GM20431 (cell line): ENCODE data around the gene MACC1.

Experiments
- in situ Hi-C: fragments of 300-500 bp; cut with MseI, MboI; formaldehyde crosslinking; loops from one replicate; pipeline ENCODE4 v1.15.0; 2020; ENCODE audit warnings: low sequenced_read_pairs; ENCODE audit not compliant: unreplicated experiment

Gene MACC1

DNA sequence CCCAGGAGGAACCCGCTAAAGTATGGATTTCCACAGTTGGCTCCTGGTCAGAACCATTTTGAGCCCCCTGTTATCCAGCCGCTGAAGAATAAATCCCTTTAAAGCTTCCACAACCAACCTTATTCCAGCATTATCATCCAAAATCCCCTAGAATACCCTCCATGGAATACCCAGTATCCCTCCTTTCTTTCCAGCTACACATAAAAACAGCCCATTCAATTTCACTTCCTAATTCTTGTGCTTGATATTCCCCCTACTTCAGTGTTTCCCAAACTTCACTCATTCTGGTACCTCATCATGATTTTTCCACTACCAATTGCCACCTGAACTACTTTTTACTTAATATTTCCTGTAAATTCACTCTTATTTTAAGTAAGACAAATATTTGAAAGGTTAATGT, 3.1 kb downstream of the MACC1 start:
- in situ Hi-C loops, result loop anchor here (25.0 kb wide), 1 partner anchor 98 kb away; no protein-coding TSS in a partner anchor

GRCh38 chr7:20213378-20213777, 3.8 kb downstream of the MACC1 start:
- in situ Hi-C loops, result loop anchor here (25.0 kb wide), 1 partner anchor 99 kb away; no protein-coding TSS in a partner anchor

DNA sequence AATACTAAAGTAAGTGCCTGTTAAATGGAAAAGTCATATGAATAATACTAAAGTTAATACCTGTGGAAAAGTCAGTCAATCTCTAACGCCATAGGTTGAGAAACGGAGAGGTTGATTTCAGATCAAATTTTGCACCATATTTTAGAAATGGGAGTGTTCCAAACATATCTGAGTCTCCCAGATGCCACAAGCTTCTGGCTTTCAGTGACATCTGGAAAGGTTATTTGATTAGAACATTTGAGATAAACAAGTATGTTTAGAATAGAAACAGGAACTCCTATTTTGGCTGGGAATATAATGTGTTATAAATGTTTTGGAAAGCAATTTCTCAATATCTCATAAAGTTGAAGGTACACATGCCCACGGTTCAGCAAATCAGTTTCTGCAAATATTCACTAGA, 5.8 kb downstream of the MACC1 start:
- in situ Hi-C loops, result loop anchor here (25.0 kb wide), 1 partner anchor 101 kb away; no protein-coding TSS in a partner anchor

GRCh38 chr7:20208651-20209307, 8.4 kb downstream of the MACC1 start:
- in situ Hi-C loops, result loop anchor here (25.0 kb wide), 1 partner anchor 104 kb away; no protein-coding TSS in a partner anchor

DNA sequence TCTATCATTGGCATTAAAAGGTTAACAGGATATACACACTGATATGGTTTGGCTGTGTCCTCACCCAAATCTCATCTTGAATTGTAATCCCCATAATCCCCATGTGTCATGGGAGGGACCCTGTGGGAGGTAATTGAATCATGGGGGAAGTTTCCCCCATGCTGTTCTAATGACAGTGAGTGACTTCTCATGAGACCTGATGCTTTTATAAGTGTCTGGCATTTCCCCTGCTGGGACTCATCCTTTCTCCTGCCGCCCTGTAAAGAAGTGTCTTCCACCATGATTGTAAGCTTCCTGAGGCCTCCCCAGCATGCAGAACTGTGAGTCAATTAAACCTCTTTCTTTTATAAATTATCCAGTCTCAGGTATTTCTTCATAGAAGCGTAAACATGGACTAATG, 9.4 kb downstream of the MACC1 start:
- in situ Hi-C loops, result loop anchor here (25.0 kb wide), 1 partner anchor 104 kb away; no protein-coding TSS in a partner anchor

- in situ Hi-C loops, result loop anchor here (25.0 kb wide), 1 partner anchor 106 kb away; no protein-coding TSS in a partner anchor
Observed at GRCh38 chr7:20206104-20206896, 10.9 kb downstream of the MACC1 start.

DNA sequence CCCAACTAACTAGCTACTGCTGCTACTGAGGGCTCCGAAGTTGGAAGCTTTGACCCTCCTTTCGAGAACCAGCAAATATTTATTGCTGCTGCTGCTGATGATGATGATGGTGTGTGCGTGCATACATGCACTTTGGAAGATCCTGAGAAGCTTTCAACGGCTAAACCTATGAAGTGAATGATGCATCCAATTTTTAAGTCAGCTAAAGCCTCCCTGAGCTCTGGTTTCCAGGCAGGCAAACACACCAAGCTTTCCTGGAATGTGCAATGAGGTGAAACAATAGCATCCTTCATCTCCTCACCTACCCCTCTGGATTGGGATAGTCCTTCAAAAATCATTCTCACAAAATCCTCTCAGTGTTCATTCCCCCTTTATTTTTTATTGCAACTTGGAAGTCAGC, 13.9 kb downstream of the MACC1 start:
- in situ Hi-C loops, result loop anchor here (25.0 kb wide), 1 partner anchor 109 kb away; no protein-coding TSS in a partner anchor

DNA sequence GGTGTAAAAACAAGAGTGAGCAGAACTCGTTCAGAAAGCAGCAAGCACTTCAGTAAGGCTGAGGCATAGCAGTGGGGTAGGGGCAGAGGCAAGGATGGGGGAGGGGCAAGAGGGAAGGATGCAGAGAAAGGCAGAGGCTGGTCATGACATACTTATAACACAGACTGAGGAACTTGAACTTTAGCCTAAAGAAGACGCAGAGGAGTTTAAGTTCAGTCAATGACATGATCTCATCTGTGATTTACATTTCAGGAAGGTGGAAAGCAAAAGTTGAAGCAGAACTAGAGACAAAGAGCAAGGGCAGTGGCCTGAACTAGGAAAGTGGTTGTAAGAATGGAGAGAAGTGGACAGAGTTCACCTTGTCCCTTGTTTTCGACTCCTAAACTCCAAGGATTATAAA, 15.8 kb downstream of the MACC1 start:
- in situ Hi-C loops, result loop anchor here (25.0 kb wide), 1 partner anchor 111 kb away; no protein-coding TSS in a partner anchor

DNA sequence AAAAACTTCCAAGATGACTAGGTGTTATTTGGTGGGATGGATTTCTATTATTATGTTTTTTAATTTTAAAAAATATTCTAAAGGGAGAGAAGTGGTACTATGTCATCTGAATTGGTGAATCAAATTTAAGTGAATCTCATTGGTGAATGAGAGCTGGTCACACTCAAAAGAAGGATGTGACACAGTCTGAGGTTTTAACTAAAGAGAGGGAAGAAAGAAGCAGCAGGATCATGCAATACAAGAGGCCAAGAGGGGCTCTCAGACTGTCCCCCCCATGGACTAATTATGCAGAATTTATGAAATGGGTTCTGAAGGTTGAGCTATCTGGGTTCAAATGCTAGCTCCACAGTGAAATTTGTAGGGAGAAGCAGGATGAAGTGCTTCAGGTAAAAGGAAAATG, 16.2 kb downstream of the MACC1 start:
- in situ Hi-C loops, result loop anchor here (25.0 kb wide), 1 partner anchor 111 kb away; no protein-coding TSS in a partner anchor

- in situ Hi-C loops, result loop anchor here (25.0 kb wide), 1 partner anchor 112 kb away; no protein-coding TSS in a partner anchor
Observed at GRCh38 chr7:20200361-20200760, 16.8 kb downstream of the MACC1 start.

GRCh38 chr7:20199015-20199737, 18.0 kb downstream of the MACC1 start:
- in situ Hi-C loops, result no loop called here

DNA sequence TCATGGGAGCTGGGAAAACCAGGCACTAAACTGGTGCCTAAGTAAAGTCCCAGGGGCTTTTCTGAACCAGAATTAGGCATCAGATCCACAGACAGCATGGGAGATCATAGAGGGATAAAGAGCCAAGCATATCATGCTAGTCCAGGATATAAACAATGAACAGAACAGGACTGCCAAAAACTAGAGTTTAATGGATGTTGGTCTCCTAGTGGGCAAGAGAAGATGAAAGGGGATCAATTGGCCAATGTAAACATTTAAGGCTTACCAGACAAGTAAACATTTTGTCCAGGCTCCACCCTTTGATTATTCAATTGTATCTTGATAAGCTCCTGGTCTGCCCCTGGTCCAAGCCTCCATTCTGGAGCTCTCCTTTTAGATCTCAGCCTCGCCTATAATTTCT, 18.9 kb downstream of the MACC1 start:
- in situ Hi-C loops, result no loop called here

DNA sequence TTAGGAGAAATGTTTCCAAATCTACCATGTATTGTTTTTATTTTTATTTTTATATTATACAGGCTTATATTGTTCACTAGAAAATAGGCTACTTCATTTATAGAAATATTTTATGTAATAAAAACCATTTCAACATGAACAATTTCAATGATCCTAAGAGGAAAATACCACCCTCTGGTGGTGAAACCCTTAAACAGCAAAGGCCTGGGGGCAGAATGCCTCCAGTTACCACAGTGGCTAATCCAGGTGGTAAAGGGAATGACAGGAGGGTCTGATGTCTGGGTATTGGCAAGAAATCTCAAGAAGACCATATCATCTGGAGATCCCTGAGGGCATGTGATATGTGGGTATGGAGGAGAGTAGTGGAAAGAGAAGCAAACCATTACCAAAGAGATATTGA, 19.3 kb downstream of the MACC1 start:
- in situ Hi-C loops, result no loop called here

DNA sequence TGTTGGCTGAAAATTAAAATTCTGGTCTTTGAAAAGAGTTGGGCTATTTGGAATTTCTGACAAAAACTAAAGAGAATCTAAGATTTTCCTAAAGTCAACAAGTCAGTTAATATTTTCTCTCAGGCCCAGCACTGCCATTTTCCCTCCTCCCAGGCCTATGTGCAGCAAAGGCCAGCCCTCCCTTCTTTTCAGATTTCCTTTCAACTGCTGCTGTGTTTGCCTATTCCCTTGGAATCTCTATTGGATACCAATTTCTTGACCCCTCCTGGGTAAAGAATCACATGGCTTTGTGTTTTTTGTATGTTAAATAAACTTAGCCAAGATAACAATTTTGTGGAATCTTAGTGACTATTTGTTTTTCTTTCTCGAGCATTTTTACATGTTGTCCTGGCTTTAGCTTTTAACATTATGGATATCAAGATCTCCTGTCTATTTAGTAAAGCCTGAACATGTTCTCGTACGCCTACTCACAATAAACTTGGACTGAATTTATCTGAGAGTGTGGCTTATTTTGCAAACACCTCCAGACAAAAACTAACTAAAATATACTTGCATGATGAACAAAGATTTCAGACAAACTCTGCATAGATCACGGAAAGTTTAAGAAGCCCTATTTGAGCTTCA, 19.9 kb downstream of the MACC1 start:
- in situ Hi-C loops, result no loop called here

DNA sequence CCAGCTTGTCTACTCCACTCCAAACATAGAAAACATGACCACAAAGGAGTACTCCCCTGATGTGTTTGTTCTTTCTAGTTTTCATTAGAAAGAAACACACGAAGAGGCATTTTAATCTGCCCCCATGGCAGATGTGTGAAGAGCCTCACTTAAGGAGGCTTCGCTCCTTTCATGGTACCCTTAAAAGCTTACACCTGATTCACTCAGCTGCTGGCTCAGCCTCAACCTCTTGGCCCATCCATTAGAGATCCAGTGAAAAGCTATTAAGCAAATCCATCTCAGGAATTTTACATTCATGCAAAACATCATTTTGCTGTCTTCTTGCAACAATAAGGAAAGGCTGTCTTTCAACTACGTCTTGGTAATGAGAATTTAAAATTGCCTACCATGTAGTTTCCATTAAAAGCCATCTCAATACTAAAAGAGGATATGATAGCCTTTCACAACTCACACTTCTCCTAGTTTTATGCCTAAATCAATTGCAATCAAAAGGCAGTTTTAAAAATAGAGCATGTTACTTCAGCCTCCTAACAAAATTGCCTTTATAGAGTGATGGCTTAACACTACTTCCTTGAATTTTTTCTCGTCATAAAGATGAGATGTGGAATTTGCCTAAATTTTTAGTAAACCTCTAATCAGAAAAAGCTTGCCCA, 22.7 kb downstream of the MACC1 start:
- in situ Hi-C loops, result no loop called here

DNA sequence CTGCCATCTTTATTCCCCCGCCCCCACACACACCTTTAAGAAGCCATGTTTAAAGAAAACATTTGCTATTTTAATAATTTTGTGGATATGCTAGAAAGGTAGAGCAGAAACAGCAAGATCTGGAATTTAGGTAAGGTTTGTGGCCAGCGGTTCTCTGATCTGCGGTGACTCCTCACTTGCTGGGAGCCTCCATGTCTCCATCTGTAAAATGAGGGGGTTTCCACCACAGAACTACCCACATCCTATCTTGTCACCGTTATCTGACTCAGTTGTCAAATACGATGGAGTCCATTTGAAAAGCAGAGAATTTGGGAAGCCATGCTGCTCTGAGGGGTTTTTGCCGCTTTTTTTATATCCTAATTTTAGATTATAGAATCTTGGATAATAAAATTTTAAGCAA, 23.3 kb downstream of the MACC1 start:
- in situ Hi-C loops, result no loop called here

- in situ Hi-C loops, result no loop called here
Observed at GRCh38 chr7:20193242-20193777, 23.9 kb downstream of the MACC1 start.

DNA sequence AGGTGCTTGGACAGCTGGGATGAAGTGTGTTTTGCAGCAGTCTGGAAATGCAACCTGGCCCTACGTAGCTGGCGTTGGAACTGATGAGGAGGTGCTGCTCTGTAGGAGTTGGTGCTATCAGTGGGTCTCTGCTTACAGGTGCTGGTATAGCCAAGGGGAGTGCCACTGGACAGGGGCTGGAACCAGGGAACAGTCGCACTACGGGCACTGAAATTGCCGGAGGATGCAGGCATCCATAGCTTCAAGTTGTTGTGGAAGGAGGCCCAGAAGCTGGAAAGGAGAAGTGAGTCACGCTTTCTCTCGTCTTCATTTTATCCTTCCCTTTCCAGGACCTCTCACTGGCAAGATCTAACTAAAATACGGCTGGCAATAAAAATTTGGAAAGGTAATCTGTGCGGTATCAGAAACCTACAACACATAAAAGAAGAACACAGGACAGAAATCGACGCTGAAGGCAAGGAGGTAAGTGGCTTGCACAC, 25.8 kb downstream of the MACC1 start:
- in situ Hi-C loops, result no loop called here
